T-cell (primary cell): ENCODE data around the gene CEP85L. TPM values are rescaled to one million over a fixed set of nuclear protein-coding genes. Genes with fewer than 3 reads are reported as not detected.

Experiments
- ATAC-seq, 4 experiments: fragments of 200-7000 bp in 3 of 4; fragments of 150-1000 bp in 1 of 4; cut with Tn5 transposase; replicated peaks in 1 of 4; 1 replicate in 3 of 4; 2 replicates in 1 of 4; pipeline ENCODE4 v1.10.0; 2021; ENCODE audit warnings: moderate library complexity in 3 of 4, mild to moderate bottlenecking in 2 of 4, moderate number of reproducible peaks in 1 of 4
- CTCF ChIA-PET, 2 donors: fragments of 300-600 bp; sonication (Branson Sonifier 250); formaldehyde crosslinking; loops; one replicate each; lab custom pipeline; 2022; ENCODE audit warnings: antibody characterized with exemption in 2 of 2; lab: Charles Lee
- POLR2A ChIA-PET, 2 donors: fragments of 300-600 bp; sonication (Branson Sonifier 250); formaldehyde crosslinking; loops; one replicate each; lab custom pipeline; 2022; ENCODE audit warnings: antibody characterized with exemption in 2 of 2; lab: Charles Lee
- DNase-seq, 35 experiments: peaks; one replicate each; pipeline versions ENCODE4 v3.0.0 to v3.0.0-alpha.2; 2013 to 2023
- H3K27ac ChIP-seq: one replicate; pipeline ENCODE4 v1.5.1; 2013; ENCODE audit warnings: low read length
- H3K27me3 ChIP-seq, 2 experiments: replicated peaks in 1 of 2; 1 replicate in 1 of 2; 2 replicates in 1 of 2; pipeline versions ENCODE4 v1.6.1 to v1.7.0; 2013; ENCODE audit warnings: low read length in 1 of 2, mixed read lengths in 1 of 2; ENCODE audit not compliant: control insufficient read depth in 2 of 2, insufficient read depth in 2 of 2; ENCODE audit errors: extremely low read depth in 1 of 2
- H3K36me3 ChIP-seq, 2 donors: 1 replicate in 1 of 2; 2 replicates in 1 of 2; pipeline versions ENCODE4 v1.6.1 to v1.7.0; 2013; ENCODE audit warnings: low read length in 1 of 2; ENCODE audit not compliant: control insufficient read depth in 2 of 2, insufficient read depth in 1 of 2; ENCODE audit errors: extremely low read depth in 1 of 2
- H3K4me1 ChIP-seq, 2 experiments: 1 replicate in 1 of 2; 2 replicates in 1 of 2; pipeline versions ENCODE4 v1.6.1 to v1.7.0; 2013; ENCODE audit warnings: low read length in 2 of 2, mixed read lengths in 1 of 2; ENCODE audit not compliant: insufficient read depth in 2 of 2, control insufficient read depth in 1 of 2; ENCODE audit errors: extremely low read depth in 1 of 2
- H3K4me3 ChIP-seq, 2 donors: 1 replicate in 1 of 2; 2 replicates in 1 of 2; pipeline versions ENCODE4 v1.5.1 to v1.7.0; 2013; ENCODE audit warnings: mild to moderate bottlenecking in 2 of 2, low read length in 1 of 2, moderate library complexity in 1 of 2; ENCODE audit not compliant: control insufficient read depth in 1 of 2; ENCODE audit errors: extremely low read depth in 1 of 2
- H3K9me3 ChIP-seq: 2 replicates; pipeline ENCODE4 v1.7.0; 2013
- H3K27ac Mint-ChIP-seq, 2 donors: one replicate each; pipeline ENCODE4 v1.8.0; 2020 to 2021; ENCODE audit warnings: mild to moderate bottlenecking in 2 of 2, mixed read lengths in 2 of 2
- H3K27me3 Mint-ChIP-seq, 2 donors: one replicate each; pipeline ENCODE4 v1.8.0; 2021 to 2022; ENCODE audit warnings: mixed read lengths in 2 of 2
- H3K36me3 Mint-ChIP-seq: one replicate; pipeline ENCODE4 v1.8.0; 2021; ENCODE audit warnings: mixed read lengths
- H3K4me1 Mint-ChIP-seq, 3 donors: one replicate each; pipeline ENCODE4 v1.8.0; 2020 to 2022; ENCODE audit warnings: mixed read lengths in 3 of 3, mild to moderate bottlenecking in 1 of 3
- H3K4me3 Mint-ChIP-seq, 3 donors: one replicate each; pipeline ENCODE4 v1.8.0; 2020 to 2022; ENCODE audit warnings: mild to moderate bottlenecking in 3 of 3, mixed read lengths in 3 of 3, moderate library complexity in 3 of 3
- H3K9me3 Mint-ChIP-seq, 3 donors: one replicate each; pipeline ENCODE4 v1.8.0; 2020 to 2022; ENCODE audit warnings: mixed read lengths in 3 of 3
- WGBS: methylation state at CpG from one replicate; pipeline ENCODE4 v1.1.5; 2013; ENCODE audit warnings: missing lambda C conversion rate; ENCODE audit not compliant: insufficient coverage; 5-methylcytosine and 5-hydroxymethylcytosine counted together
- total RNA-seq, 35 experiments: library from RNA in 6 of 35; stranded (reverse) in 6 of 35; fragments of 120-200 nt in 1 of 35; gene quantifications; one replicate each; pipeline versions ENCODE4 v1.2.1 to v1.2.4 and lab custom pipeline; 2013 to 2026

CEP85L gene
- total RNA-seq, 5 donors from 2014 or later (not counting 1 experiment from before 2014, with no cell fraction given), result 49.7 to 101 (median 53.5) TPM

DNA sequence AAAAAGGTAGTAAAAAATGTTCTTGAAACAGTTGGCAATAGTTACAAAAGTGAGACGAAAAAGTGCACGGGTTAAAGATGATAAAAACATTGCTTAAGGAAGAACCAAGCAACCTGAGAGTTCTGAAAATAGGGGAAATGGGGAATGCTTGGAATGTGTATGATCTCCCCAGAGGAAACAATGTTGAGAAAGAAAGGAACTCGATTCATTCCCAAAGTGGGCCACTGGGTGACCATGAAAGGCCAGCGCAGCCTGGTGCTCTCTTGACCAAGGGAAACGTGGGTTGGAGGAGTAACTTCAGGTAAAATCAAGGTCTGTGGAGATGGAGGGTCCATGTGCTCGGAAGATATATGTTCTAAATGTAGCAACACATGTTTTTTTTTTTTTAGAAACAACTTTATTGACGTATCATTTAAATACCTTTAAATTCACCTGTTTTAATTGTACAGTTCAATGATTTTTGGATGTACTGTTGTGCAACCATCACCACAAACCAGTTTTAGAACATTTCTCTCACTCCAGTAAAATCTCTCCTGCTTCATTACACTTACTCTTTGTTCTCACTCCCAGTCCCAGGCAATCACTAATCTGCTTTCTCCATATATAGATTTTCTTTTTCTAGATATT, 34.5 kb upstream of the CEP85L start:
- H3K4me1 ChIP-seq, result peaks cover 13 to 18% of the 10 kb centered on the region in 2 experiments
- H3K9me3 ChIP-seq, result no peaks in the 10 kb centered on the region
- ATAC-seq (no peak), DNase-seq (no peak)
- H3K4me3 ChIP-seq, result no peak overlapping the region
- H3K36me3 Mint-ChIP-seq, result peaks cover 38% of the 10 kb centered on the region
- H3K27ac ChIP-seq, result no peak overlapping the region
- peak overlapping the region; percentile 68 to 70 for H3K27ac Mint-ChIP-seq
- H3K27me3 Mint-ChIP-seq, result no peaks in the 10 kb centered on the region
- H3K4me1 Mint-ChIP-seq, result peaks cover 70 to 80% (median 75%) of the 10 kb centered on the region in 3 donors
- no peaks in the 10 kb centered on the region for H3K9me3 Mint-ChIP-seq
- CTCF ChIA-PET, result interaction anchor here in 1 of 2 donors (1.7 kb wide), 1 partner anchor 11 kb away, joined by 9 read pairs; no protein-coding TSS in a partner anchor
- 92% methylated on average over 4 of the region's 7 CpGs for WGBS
- no peak overlapping the region for H3K4me3 Mint-ChIP-seq
- H3K27me3 ChIP-seq, result no peaks in the 10 kb centered on the region
- H3K36me3 ChIP-seq, result peaks cover 0 to 5% of the 10 kb centered on the region in 2 donors
- POLR2A ChIA-PET, result no interaction called here

DNA sequence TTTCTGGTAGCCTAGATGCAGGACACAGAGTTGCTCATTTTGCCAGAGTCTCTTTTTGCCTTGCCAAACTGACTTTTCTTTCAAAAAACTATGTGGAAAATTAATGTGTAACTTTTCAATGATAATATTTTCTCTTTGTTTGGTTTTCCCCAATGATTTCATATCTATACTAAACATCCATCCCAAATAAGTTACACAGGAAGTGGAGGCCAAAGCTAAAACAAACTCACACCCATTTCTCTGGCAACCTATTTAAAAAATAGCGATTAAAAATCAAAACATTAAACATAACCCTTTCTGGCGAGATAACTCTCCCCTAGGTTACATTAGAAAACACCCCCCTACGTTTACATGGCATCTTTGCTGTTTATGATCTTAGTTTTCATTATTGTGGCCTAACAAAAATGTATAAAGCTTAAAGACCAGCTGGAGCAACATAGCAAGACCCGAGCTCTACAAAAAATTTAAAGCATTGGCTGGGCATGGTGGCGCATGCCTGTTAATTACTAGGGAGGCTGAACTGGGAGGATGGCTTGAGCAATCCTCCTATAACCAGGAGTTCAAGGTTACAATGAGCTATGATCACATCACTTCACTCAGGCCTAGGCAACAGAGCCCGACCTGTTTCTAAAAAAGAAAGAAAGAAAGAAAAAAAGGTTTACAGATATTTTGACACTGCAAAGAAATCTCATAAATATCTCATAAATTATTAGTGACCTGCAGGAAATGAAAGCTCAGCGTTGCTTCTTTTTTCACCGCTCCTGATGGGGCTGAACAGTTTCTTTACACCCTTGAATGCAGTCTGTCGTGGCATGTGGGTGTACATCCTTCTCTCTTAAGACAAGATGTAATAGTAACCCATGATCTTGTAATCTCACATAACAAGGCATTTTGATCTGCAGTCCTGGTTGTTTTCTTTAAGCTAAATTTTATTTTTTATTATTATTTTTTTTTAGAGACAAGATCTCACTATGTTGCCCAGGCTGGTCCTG, 32.8 kb upstream of the CEP85L start:
- H3K27me3 ChIP-seq, result no peaks in the 10 kb centered on the region
- H3K4me3 Mint-ChIP-seq, result peak overlapping the region in 2 of 3 donors; percentile 10 to 47
- peaks cover 27% of the 10 kb centered on the region for H3K36me3 Mint-ChIP-seq
- DNase-seq (no peak), ATAC-seq (peak in 1 of 4 experiments; percentile 28)
- H3K27ac ChIP-seq, result peak overlapping the region; percentile 42
- no peak overlapping the region for H3K4me3 ChIP-seq
- H3K27ac Mint-ChIP-seq, result peak overlapping the region; percentile 56 to 61
- WGBS, result no CpG with 5 or more reads among the region's 9 CpGs
- peaks cover 22% of the 10 kb centered on the region in 2 experiments for H3K4me1 ChIP-seq
- H3K4me1 Mint-ChIP-seq, result peaks cover 73 to 83% (median 74%) of the 10 kb centered on the region in 3 donors
- H3K9me3 ChIP-seq, result no peaks in the 10 kb centered on the region
- H3K27me3 Mint-ChIP-seq, result no peaks in the 10 kb centered on the region
- peaks cover 0 to 2% of the 10 kb centered on the region in 2 donors for H3K36me3 ChIP-seq
- no peaks in the 10 kb centered on the region for H3K9me3 Mint-ChIP-seq
- CTCF ChIA-PET, result interaction anchor here (0.7 to 1.7 kb wide), 7 partner anchors 13 to 236 kb away, joined by 3 to 9 read pairs (median 3); no protein-coding TSS in a partner anchor
- POLR2A ChIA-PET, result interaction anchor here (0.5 to 1.2 kb wide), 5 partner anchors 21 to 388 kb away, joined by 3 to 12 read pairs (median 4); no protein-coding TSS in a partner anchor

DNA sequence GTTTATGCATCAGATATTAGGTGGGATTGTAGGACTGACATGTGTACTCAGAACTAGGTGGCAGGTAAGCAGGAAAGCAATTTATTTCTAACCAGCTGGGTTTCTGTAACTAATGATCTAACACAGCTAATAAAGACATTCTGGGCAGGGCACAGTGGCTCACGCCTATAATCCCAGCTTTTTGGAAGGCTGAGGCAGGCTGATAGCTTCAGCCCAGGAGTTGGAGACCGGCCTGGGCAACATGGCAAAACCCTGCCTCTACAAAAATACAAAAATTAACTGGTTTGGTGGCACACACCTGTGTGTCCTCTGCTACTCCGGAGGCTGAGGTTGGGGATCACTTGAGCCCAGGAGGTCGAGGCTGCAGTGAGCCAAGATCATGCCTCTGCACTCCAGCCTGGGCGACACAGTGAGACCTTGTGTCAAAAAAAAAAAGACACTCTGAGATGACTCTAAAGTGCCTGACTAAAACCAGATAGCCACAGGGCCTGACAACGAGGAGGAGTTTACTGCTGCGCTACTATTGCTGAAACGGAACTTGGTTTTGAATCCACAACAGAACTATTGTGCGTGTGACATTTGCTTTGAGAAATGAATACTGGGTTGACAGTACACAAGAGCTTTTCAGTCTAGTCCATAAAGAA, 29.2 kb upstream of the CEP85L start:
- 59% methylated on average over 7 of the region's 9 CpGs for WGBS
- Histone ChIP-seq H3K27ac (no peak overlapping the region), H3K4me1 (peaks cover 15 to 22% of the 10 kb centered on the region in 2 experiments), H3K36me3 (no peaks in the 10 kb centered on the region), H3K27me3 (no peaks in the 10 kb centered on the region), H3K4me3 (no peak overlapping the region), H3K9me3 (no peaks in the 10 kb centered on the region)
- peak; percentile 52 to 87 (median 71) for ATAC-seq
- peaks cover 70 to 81% (median 72%) of the 10 kb centered on the region in 3 donors for H3K4me1 Mint-ChIP-seq
- no peaks in the 10 kb centered on the region for H3K9me3 Mint-ChIP-seq
- ChIA-PET POLR2A (interaction anchor here (0.7 kb wide), 2 partner anchors 8 to 371 kb away, joined by 3 to 8 read pairs; no protein-coding TSS in a partner anchor), CTCF (interaction anchor here in 1 of 2 donors (0.7 to 1.1 kb wide), 2 partner anchors 12 to 46 kb away, joined by 3 to 5 read pairs; no protein-coding TSS in a partner anchor)
- H3K4me3 Mint-ChIP-seq, result peak overlapping the region; percentile 1 to 44 (median 39)
- peak in 2 of 35 experiments; percentile 17 to 30 for DNase-seq
- H3K36me3 Mint-ChIP-seq, result peaks cover 23% of the 10 kb centered on the region
- H3K27ac Mint-ChIP-seq, result peak overlapping the region; percentile 63 to 79
- H3K27me3 Mint-ChIP-seq, result no peaks in the 10 kb centered on the region

DNA sequence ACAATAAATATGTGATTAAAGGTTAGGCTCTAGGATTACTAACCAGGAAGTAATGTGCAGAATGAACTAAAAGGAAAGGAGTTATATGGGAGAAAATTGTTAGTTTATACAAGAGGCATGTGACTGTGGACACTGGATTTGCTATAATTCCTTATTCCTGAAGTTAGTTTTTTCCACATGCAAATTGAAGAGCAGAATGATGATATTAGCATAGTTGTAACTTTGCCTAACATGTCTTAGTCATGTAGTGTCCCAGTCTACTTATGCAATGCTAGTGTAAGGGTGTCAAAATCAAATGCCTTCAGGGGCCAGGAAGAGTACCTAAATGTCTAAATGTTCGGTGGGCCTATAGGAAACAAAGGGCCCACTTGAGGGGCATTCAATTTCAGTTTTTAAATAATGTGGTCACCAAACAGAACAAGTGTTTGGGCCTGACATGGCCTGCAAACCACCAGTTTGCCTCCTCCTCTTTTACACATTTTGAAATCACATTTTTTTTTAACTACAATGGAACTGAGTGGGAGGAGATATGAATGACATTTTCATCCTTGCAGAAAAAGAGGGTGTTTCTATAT, 28.0 kb upstream of the CEP85L start:
- H3K36me3 Mint-ChIP-seq, result peaks cover 22% of the 10 kb centered on the region
- no peaks in the 10 kb centered on the region for H3K36me3 ChIP-seq
- peak overlapping the region in 1 of 3 donors; percentile 33 for H3K4me3 Mint-ChIP-seq
- H3K27ac ChIP-seq, result no peak overlapping the region
- H3K4me3 ChIP-seq, result no peak overlapping the region
- CTCF ChIA-PET, result interaction anchor here in 1 of 2 donors (0.7 kb wide), 1 partner anchor 44 kb away, joined by 3 read pairs; no protein-coding TSS in a partner anchor
- no peaks in the 10 kb centered on the region for H3K9me3 Mint-ChIP-seq
- no peak overlapping the region for H3K27ac Mint-ChIP-seq
- no peaks in the 10 kb centered on the region for H3K27me3 ChIP-seq
- no peaks in the 10 kb centered on the region for H3K27me3 Mint-ChIP-seq
- peaks cover 69 to 76% (median 73%) of the 10 kb centered on the region in 3 donors for H3K4me1 Mint-ChIP-seq
- H3K4me1 ChIP-seq, result peaks cover 13 to 20% of the 10 kb centered on the region in 2 experiments
- no peaks in the 10 kb centered on the region for H3K9me3 ChIP-seq
- no CpG with 5 or more reads among the region's 1 CpG for WGBS
- POLR2A ChIA-PET, result no interaction called here
- DNase-seq, result no peak
- ATAC-seq, result no peak

DNA sequence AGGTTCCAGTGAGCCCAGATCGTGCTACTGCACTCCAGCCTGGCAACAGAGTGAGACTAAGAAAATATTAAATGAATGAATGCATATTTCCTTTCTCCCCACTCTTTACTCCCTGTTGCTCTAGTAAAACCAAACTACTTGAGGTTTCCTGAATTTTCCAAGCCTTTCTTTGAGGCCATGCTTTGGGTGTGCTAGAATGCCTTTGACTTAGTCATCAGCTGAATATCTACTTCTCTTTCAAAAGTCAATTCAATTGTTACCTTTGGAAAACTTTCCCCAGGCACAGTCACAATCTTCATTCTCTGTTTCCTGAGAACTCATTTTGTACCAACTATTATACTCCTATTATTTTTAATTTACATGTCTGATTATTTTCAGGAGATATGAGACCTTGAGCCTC, 27.5 kb upstream of the CEP85L start:
- POLR2A ChIA-PET, result no interaction called here
- Histone ChIP-seq H3K27ac (no peak overlapping the region), H3K36me3 (no peaks in the 10 kb centered on the region), H3K27me3 (no peaks in the 10 kb centered on the region), H3K9me3 (no peaks in the 10 kb centered on the region), H3K4me1 (peaks cover 9 to 19% of the 10 kb centered on the region in 2 experiments), H3K4me3 (no peak overlapping the region)
- no CpG with 5 or more reads among the region's 1 CpG for WGBS
- Mint-ChIP-seq H3K27me3 (no peaks in the 10 kb centered on the region), H3K36me3 (peaks cover 24% of the 10 kb centered on the region), H3K4me3 (peak overlapping the region in 1 of 3 donors; percentile 33), H3K9me3 (no peaks in the 10 kb centered on the region), H3K27ac (peak overlapping the region in 1 of 2 donors; percentile 25), H3K4me1 (peaks cover 67 to 76% (median 69%) of the 10 kb centered on the region in 3 donors)
- CTCF ChIA-PET, result no interaction called here
- DNase-seq (no peak), ATAC-seq (no peak)
